Frontal cortex (tissue), 4 donors: ENCODE data around the gene CCDC68. TPM values are rescaled to one million over a fixed set of nuclear protein-coding genes. Genes with fewer than 3 reads are reported as not detected.

Experiments used
- DNase-seq, 2 donors: peaks; one replicate each; pipeline ENCODE4 v3.0.0; 2012; ENCODE audit warnings: low spot score in 2 of 2
- FAIRE-seq: peaks from 2 replicates; lab custom pipeline; 2012; peaks lifted over from hg19 to GRCh38; lab: Jason Lieb, UNC
- total RNA-seq: library from RNA; depleted of rRNA; stranded (reverse); fragments of >200 nt; gene quantifications from one replicate; pipeline ENCODE4 v1.2.3, GENCODE V29; 2014
- donor health status: control.
- donor health status: control.
- donor health status: control.

The CCDC68 gene
- total RNA-seq, 1 donor from 2014 or later = 1.2 TPM

DNA sequence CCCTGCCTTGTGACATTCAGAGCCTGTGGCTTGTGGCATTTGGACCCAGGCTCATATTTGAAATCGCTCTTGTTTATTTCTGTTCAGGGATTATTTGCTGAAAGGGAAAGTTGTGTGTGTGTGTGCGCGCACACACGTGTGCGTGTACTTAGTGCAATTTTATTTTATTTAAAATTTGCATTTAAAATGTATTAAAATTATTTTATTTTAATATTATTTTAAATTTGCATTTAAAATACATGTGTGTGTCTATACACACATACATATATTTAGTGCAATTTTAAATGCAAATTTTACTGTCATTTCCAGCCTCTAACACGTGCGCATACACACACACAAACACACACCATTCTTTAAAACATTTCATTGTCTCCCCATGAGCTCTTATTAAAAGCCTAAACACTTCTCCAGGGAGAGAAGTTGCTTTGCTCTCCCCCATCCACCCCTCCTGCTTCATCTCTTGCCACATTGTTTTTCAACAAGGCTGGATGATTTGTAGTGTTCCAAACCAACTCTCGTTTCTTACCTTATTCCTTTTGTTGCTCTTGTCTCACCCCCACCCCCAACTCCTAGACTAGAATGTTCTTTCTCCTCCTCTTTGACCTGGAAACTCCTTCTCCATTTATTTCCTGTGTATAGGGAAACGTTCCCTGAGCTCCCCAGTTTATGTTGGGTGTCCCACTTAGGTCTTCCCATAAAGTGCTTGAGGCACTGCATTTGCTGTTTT lies 3.8 kb upstream of the CCDC68 start:
- no peak for FAIRE-seq
- no peak for DNase-seq

DNA sequence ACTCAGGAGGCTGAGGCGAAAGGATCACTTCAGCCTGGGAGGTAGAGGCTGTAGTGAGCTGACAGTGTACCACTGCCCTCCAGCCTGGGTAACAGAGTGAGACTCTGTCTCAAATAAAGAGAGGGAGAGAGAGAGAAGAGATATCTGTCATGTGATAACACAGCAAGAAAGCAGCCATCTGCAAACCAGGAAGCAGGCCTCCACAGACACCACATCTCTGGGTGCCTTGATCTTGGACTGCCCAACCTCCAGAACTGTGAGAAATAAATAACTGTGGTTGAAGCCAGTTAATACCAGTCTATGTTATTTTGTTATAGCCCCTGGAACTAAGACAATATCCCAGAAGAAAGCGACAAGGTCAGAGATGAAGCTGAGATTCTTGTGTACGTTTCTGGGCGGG lies 2.6 kb upstream of the CCDC68 start:
- DNase-seq = no peak
- FAIRE-seq = no peak

DNA sequence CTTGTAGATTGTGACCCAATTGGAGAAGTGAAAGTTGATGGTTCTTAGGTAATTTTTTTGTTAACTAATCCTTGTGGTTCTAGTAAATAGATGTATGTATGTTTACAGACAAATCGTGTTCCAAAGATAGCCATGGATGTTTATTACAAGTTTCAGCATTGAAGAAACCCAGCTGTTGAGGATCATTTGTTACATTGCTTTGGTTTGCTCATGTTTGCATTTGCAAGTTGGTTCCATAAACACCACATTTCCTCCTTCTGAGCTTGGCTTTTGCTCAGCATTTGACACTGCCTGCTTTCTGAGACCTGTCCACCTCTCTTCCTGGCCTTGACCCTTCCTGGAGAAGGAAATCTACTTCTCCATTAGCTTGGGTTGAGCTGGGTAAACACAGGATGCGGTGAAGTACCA lies 1.8 kb upstream of the CCDC68 start:
- no peak for DNase-seq
- FAIRE-seq = no peak

DNA sequence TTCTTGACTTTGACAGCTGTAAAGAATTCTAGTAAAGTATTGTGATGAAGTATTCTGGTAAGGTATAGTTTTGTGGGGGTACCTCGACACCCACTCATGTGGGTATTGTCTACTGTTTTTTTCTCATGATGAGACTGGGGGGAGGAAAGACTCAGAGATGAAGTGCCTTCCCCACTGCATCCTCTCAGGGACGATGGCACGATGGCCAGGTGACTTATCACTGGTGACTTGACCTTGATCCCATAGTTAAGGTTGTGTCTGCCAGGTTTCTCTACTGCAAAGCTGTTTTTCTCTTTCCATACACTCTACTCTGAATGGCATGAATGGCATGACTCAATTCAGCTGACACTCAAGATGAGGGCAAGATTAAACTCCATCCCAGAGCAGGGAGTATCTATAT lies 936 bp upstream of the CCDC68 start:
- DNase-seq (no peak), FAIRE-seq (no peak)

DNA sequence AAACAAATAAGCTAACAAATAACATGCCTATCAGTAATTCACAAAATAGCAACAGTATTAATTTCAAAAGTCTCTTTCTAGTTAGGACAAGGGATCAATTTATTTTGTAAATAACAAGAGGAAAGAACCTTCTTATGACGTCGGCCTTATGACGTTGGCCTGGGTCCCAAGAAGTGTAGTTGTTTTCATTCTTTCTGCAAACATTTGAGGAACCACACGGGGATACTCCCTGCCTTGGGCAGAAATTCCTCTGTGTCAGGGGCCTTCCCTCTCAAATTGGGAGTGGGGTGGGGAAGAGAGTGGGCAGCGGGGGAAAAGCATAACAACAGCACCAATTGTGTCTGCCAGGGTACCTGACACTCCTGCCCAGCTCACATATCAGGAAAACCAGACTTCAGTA lies 1.3 kb downstream of the CCDC68 start:
- DNase-seq = no peak
- FAIRE-seq = no peak

DNA sequence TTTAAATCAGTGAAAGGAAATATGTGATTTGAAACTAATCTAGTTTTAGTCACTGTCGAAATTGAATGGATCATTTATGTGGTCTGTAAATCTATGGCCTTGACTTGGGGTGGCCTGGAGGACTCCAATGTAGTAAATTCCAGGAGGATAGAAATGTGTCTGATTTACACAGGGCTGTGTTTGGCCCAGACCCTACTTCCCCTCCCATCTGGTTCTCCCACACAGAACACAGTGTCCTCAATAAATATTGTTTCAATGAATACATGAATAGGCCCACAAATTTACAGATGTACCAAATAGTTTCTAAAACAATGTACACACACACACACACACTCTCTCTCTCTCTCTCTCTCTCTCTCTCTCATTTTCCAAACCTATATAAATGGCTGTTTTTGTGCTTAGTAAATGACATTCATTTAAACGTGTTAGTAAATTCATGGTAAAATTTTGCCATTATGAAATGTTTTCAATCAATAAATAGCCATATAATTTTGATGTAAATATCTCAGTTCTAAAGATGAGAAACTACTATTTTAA lies 1.9 kb downstream of the CCDC68 start:
- no peak for DNase-seq
- no peak for FAIRE-seq

DNA sequence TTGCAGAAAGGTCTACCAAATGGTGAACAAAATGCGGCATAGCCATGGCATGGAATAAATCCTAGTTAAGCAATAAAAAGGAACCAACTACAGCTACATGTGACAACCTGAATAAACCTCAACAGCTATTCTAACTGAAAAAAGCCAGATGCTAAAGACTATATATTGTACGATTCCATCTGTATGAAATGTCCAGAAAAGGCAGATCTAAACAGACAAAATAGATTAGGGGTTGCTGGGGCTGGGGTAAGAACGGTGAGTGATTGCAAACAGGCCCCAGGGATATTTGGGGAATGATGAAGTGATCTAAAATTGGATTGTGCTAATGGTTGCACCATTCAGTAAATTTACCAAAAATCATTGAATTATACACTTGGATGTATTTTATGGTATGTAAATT lies 2.8 kb downstream of the CCDC68 start:
- FAIRE-seq (no peak), DNase-seq (no peak)

DNA sequence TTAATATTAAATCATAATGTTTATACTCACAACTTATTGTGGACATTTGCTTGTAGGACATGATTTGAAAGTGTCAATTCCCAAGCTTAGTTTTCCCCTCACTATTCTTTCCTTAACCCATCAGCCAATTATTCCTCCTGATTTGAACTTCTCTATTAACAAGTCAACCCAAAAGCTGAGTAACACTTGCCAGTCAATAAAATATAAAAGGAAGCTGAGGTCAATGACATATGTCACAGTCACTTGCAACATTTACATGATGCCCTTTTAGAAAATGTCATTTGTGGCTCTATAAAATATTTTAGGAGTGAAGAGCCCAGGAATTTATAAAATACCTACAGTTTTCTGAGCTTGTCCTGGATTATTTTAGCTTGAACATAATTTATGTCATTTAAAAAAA lies 7.2 kb downstream of the CCDC68 start:
- no peak for DNase-seq
- no peak for FAIRE-seq

DNA sequence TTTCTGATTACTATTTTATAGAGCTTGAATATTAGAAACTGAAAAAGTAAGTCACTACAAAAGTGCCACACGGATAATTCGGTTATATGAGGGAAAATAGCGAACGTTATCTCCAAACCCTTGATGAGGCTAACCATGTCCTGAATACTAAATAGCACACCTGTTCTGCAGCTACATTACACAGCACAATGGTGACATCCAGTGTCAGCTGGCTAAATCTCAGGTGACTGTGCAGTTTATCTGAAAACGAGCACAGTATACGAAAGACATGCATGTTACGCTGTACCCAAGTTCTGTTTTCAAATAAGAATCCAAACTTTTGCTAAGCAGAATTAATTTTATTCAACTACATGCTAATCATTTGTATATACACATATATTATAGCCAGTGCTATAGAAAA lies 9.0 kb downstream of the CCDC68 start:
- FAIRE-seq = no peak

DNA sequence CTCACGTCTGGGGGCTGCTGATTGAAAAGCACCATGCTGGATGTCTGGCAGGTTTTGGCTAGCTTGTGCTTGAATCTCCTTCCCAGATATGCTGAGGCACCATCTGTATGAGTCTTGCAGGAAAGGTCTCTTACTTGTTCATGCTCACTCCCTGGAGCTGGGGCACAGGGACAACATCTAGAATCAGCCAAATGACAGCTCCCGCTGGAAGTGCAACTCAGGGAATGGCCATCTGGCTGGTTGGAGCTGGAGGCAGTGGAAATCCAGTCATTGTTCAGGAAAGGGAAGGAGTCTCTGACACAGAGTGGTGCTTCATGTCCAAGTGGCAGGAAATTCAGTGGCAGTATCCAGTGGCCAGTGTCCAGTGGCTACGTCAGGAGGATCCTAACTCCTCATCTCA lies 9.7 kb downstream of the CCDC68 start:
- DNase-seq = no peak
- no peak for FAIRE-seq

More for the DNA sequence above, 9.0 kb downstream of the CCDC68 start:
- no peak for DNase-seq

DNA sequence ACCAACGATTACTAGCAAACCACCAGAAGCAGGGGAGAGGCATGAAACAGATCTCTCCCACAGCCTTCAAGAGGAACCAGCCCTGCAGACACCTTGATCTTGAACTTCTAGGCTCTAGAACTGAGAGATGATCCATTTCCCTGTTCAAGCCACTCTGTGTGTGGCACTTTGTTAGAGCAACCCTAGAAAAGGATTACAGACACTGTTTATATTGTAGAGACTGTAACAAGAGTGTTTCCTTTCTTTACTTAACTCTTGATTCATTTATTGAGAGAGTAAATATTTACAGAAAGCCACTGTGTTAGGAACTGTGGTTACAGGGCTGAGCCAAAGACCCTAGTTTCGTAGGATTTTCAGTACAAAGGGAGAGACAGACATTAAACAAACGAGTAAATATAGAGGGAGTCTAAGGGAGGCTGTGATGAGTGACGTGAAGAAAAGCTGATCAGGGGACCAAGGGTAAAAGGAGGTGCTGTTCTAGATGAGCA lies 10.9 kb downstream of the CCDC68 start:
- DNase-seq (no peak), FAIRE-seq (no peak)

DNA sequence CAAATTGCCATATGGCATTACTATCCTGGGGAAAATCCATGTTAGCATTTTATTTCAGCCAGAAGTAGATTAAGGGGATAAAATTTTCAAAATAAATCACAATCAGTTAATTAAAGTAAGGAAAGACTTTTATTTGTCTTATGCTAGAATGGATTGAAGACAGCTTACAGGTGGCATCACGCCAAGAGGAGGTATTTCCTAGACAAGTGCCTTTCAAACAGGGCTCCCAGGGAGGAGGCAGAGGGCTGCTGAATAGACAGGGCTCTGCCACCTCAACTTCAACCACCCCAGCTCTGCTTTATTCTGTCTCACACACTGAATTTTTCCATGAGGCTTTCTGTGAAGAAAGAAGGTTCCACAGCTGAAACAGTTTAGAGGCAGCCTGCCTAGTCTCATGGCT lies 12.2 kb downstream of the CCDC68 start:
- DNase-seq (no peak), FAIRE-seq (no peak)

DNA sequence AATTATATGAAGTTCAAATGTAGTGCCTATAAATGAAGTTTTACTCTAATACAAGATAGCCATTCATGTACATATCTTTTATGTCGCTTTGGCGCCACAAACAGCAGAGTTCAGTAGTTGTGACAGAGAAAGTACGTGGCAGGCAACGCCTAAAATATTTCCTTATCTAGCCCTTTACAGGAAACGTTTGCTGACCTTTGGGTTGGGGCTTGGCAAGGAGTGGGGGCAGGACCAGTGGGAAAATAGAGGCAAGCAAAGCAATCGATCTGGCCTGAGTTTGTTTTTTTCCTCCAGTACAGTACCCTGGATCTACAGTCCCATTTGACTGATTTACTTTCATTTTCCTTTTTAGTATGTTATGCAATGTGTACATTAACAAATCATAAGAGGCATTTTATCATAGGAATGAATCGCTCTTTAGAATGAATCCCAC lies 13.1 kb downstream of the CCDC68 start:
- no peak for FAIRE-seq
- no peak for DNase-seq

DNA sequence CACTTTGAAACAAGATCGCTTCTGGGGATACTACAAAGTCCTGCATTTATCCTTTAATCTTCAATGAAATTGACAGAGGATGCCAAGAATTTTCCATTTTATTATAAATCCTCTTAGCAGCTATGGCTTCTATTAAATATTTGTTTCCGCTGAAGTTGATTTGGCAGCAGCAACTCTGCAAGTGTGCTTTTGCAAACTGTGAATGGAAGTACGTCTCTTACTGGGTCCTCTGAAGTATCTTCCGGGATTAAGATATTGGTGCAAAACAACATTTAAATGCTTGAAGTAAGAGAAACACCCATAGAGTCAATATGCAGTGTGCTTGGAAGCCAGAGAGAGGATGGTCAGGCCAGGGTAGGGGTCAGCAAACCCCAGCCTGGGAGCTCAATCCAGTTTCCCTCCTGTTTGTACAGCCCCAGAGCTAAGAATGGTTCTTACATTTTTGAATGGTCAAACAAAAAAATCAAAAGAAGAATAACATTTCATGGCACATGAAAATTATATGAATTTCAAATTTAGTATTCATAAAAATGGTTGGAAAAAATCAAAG lies 13.6 kb downstream of the CCDC68 start:
- FAIRE-seq (no peak), DNase-seq (no peak)

DNA sequence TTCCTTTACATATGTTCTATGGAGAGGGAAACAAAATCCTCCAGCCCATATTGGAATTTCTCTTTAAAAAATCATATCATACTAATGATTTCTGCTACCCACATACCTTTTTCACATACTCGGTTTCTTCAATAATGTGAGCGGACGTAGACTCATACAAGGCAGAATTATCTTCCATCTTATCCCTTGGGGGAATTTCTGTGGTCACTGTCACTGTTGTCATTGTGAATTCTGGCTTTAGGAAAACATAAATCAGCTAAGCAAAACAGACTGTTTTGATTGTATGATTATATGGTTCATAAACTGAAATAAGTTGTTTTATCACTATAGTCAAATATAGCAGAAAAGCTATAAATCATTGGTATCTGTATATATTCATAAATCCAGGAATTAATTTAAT lies 16.7 kb downstream of the CCDC68 start:
- FAIRE-seq = no peak
- DNase-seq = no peak

DNA sequence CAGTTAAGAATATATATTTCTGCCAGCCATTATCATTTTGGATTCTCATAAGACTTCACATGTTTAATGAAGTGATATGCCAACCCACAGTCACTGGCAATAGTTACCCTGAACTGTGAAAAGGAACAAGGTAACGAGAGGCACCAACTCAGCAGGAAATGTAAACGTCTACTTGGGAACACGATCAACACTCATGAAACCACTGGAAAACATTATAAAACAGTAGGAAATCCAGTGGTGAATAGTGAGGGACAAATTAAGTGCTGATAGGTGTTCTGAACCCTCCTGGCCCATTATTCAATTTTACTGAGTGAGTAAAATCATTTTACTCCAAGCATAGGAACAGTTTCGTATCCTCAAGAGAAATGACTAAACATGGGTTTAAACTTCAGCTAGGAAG lies 17.1 kb downstream of the CCDC68 start:
- DNase-seq (no peak), FAIRE-seq (no peak)

DNA sequence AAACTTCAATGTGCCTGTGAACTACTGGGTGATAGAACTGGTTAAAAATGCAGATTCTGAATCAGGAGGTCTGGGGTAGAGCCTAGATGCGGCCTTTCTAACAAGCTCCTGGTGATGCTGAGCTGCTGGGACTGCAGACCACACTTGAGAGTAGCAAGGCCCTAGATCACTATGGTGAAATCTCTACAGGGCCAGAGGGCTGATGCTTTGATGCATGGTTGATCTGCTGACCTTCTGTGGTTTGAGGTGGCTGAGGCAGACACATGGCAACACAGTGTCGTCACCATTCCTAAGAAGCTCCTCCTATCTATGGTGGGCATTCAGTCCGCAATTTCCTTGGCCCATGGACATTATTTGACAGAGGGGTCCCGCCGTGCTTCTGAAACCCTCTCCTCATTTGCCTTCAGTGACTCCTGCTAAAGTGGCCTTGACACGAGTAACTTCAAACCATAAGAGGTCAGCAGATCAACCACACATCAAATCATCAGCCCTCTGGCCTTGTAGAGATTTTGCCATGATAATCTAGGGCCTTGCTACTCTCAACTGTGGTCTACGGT lies 19.8 kb downstream of the CCDC68 start:
- DNase-seq (no peak), FAIRE-seq (no peak)

DNA sequence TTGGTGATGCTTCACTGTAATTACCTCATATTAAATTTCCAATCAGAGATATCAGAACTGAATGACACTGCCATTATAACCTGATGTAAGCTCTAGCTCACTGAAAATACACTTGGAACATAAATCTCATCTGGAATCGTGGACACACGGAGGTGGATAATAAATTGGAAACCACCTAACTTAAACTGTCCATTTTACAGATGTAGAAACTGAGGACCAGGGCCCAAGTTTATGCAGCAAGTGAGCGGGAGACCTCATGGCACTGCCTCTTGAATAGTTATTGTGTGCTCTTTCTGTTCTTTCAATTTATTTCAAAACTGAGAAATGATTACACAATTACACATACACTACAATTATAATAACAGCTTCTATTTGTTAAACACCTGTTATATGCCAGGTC lies 20.8 kb downstream of the CCDC68 start:
- DNase-seq = no peak
- FAIRE-seq = no peak

DNA sequence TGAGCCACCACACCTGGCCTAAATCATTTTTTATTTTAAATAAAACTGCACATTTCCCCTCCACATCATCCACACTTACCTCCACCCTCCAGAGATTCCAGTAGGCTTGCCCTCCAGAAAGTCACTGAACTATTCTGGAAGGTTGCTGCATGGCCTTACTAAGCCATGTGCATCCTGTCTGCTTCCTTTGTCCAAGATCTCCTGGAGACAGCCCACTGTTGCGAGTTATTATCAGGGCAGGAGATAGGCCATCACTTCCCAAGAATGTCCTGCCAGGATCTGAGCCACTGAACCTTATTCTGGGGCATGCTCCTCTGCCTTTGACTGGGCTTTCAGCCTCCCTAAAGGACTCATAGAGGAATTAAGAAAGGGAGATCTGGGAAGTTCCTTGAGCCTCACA lies 26.8 kb downstream of the CCDC68 start:
- DNase-seq (no peak), FAIRE-seq (no peak)

DNA sequence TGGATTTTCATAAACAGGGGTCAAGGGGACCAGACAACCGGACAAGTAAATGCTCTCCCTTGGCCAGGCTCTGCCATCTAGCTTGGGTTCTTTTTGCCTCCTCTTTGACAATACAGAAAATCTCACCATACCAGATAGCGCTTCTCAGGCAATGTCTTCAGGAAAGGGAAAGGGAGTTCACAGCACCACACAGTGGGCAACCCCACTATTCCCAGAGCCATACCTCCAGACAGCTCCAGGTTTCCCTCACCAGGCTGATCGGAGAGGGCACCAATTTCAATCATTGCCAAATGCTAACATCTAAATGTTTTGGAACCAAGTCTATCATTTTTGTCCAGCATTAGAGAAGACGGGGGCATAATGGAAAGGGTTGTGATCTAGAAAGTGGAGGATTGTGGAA lies 28.1 kb downstream of the CCDC68 start:
- DNase-seq (no peak), FAIRE-seq (no peak)

DNA sequence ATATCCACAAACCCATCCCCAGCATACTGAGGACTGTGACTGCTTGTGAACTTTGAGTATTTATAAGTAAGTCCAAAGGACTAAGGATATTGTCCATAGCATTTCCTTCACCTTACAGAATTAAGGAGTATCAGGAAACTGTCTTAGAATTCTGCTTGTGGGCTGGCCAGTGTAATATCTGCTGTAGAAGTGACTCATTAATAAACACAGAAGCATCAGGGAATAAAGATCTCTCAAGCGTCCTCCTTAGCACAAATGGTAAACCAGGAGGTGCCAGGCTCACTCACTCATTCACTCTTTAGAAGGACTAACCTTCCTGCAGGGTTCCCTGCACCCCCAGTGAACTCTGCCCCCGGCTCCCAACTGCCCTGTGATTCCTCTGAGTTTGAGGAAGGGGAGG lies 31.0 kb downstream of the CCDC68 start:
- DNase-seq = no peak
- no peak for FAIRE-seq
